Cardiac muscle cell (in vitro differentiated cells and primary cell): Measurements from ENCODE around the gene FBXO8. TPM values are rescaled to one million over a fixed set of nuclear protein-coding genes. Genes with fewer than 3 reads are reported as not detected.

Experiments
- DNase-seq, 2 donors: peaks; one replicate each; pipeline versions ENCODE4 v3.0.0 to v3.0.0-alpha.2; 2010 to 2017; ENCODE audit warnings: low read depth in 1 of 2, low spot score in 1 of 2
- H3K27ac ChIP-seq: fragments of 200-600 bp; sonication (generic); 2 replicates; pipeline ENCODE4 v1.5.1; 2016
- H3K27me3 ChIP-seq: fragments of 200-600 bp; sonication (generic); 2 replicates; pipeline ENCODE4 v1.6.0; 2016; ENCODE audit warnings: control low read depth
- H3K36me3 ChIP-seq: fragments of 200-600 bp; sonication (generic); 2 replicates; pipeline ENCODE4 v1.5.1; 2016; ENCODE audit warnings: control low read depth
- H3K4me1 ChIP-seq: fragments of 200-600 bp; sonication (generic); 2 replicates; pipeline ENCODE4 v1.8.1; 2017; ENCODE audit warnings: low read depth, mild to moderate bottlenecking, mixed run types
- H3K4me3 ChIP-seq: fragments of 200-600 bp; sonication (generic); 2 replicates; pipeline ENCODE4 v1.5.1; 2016; ENCODE audit warnings: mild to moderate bottlenecking
- H3K9me3 ChIP-seq: fragments of 200-600 bp; sonication (generic); 2 replicates; pipeline ENCODE4 v1.5.1; 2017; ENCODE audit warnings: low read depth, mild to moderate bottlenecking, control low read depth
- polyA plus RNA-seq: library from polyadenylated mRNA; unstranded; fragments of >200 nt; fragmentation: Nextera tagmentation; extraction: Ambion mirVana; gene quantifications from 2 replicates; pipeline ENCODE4 v1.2.1, GENCODE V29; 2016
- total RNA-seq: library from RNA; depleted of rRNA; stranded (reverse); fragments of >200 nt; gene quantifications from 2 replicates; pipeline ENCODE4 v1.2.3, GENCODE V29; 2016
- TF ChIP-seq, protein P1 (sequence below): IDR thresholded peaks from 2 replicates; pipeline ENCODE4 v1.5.1; 2012; ENCODE audit warnings: low read depth, mild to moderate bottlenecking, low read length

Gene FBXO8
- total and polyA plus RNA-seq, 2 experiments from 2014 or later = 17.5 to 23.5 TPM

DNA sequence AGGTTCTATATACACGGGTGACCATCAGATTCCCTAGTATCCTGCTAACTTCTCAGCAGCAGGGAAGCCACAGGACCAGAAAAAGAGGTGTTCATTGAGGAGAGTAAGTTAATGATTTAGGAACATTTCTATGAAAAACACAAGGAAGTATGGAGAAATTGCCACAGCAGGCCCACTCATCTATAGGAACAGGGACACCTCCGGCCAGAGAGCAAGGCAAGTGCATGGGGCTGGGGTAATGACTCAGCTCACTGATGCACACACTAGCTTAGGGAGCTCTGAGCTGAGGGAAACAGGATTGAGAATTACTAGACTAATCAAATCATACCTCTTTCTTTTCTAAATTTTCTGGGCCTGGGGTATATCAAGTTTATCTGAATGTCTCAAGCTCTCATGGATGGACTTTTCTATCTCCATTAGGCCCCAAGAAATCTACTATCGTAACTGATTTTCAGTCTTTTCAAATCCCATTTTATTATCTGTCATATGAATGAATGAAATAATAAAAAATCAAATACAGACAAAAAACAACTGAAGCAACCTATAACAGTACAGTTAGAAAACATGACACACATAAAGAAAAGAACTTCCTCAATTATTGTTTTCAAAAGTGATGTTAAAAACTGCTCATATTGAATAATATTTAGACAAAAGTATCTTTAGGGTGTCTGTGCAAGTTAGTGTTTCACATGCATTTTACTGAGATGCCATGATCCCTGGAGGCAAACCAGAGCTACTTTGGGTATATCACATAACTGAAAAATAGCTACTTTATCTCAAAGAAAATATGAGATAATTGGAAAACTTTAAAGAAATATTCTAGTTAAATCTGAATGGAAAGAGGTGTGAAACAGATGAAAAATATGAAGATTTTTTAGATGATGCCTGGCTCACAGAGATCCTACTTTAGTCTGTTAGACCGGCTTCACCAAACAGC lies 89.8 kb downstream of the FBXO8 start:
- H3K27me3 ChIP-seq = no peaks in the 10 kb centered on the region
- H3K4me1 ChIP-seq = no peaks in the 10 kb centered on the region
- no peak overlapping the region for H3K27ac ChIP-seq
- no peaks in the 10 kb centered on the region for H3K9me3 ChIP-seq
- TF ChIP-seq, protein P1, sequence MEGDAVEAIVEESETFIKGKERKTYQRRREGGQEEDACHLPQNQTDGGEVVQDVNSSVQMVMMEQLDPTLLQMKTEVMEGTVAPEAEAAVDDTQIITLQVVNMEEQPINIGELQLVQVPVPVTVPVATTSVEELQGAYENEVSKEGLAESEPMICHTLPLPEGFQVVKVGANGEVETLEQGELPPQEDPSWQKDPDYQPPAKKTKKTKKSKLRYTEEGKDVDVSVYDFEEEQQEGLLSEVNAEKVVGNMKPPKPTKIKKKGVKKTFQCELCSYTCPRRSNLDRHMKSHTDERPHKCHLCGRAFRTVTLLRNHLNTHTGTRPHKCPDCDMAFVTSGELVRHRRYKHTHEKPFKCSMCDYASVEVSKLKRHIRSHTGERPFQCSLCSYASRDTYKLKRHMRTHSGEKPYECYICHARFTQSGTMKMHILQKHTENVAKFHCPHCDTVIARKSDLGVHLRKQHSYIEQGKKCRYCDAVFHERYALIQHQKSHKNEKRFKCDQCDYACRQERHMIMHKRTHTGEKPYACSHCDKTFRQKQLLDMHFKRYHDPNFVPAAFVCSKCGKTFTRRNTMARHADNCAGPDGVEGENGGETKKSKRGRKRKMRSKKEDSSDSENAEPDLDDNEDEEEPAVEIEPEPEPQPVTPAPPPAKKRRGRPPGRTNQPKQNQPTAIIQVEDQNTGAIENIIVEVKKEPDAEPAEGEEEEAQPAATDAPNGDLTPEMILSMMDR = no peak
- no peak for DNase-seq
- H3K4me3 ChIP-seq = no peak overlapping the region
- no peaks in the 10 kb centered on the region for H3K36me3 ChIP-seq

DNA sequence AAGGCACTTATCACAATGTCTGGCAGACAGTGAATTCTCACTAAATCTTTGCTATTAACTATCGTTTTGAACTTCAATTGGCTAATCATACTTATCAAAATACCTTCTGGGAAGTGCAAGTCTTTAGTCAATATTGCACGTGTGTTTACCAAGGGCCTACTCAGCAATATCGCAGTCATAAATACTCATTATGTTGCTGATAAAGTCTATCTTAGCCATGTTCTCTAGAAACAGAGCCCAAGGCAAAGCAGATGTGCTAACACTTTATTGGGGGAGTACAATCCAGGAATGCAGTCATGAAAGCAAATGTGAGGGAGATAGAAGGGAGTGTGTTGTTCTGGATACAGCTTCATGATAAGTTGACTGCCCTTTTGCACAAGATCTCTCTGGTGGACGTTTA lies 90.5 kb downstream of the FBXO8 start:
- Histone ChIP-seq H3K9me3 (no peaks in the 10 kb centered on the region), H3K27me3 (no peaks in the 10 kb centered on the region), H3K27ac (no peak overlapping the region), H3K36me3 (no peaks in the 10 kb centered on the region), H3K4me3 (no peak overlapping the region), H3K4me1 (no peaks in the 10 kb centered on the region)
- TF ChIP-seq, protein P1 = no peak
- no peak for DNase-seq

DNA sequence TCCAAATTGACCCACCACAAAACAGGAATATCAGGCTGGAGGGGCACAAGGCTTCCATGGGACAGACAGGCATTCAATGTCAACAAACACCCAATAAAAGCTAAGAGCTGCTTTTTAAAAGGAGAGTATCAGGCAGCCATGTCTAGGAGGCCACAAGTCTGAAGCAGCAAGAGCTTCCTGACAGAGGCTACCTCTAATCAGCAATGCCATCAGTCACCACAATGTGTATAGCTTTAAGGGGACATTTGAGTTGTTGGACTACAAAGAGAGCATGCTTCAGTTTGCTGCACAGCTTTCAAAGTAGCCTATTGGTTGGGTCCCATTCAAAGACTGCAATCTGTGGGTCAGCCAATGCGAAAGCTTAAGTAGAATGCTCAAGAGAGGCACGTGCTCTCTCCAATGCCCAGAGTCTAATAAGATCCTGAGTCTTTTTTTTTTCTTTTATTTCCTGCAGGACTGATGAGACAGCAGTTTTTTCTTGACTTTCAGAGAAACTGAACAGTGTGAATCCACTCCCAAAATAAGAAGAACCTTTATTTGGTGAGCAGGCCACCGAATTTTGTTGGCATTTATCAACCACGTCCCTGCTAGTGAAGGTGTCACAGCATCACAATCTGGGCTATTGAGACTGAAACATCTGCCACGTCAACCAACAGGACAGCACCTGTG lies 92.5 kb downstream of the FBXO8 start:
- DNase-seq = no peak
- TF ChIP-seq, protein P1 = no peak
- H3K9me3 ChIP-seq = no peaks in the 10 kb centered on the region
- no peaks in the 10 kb centered on the region for H3K4me1 ChIP-seq
- no peaks in the 10 kb centered on the region for H3K36me3 ChIP-seq
- H3K27ac ChIP-seq = no peak overlapping the region
- no peaks in the 10 kb centered on the region for H3K27me3 ChIP-seq
- H3K4me3 ChIP-seq = no peak overlapping the region

DNA sequence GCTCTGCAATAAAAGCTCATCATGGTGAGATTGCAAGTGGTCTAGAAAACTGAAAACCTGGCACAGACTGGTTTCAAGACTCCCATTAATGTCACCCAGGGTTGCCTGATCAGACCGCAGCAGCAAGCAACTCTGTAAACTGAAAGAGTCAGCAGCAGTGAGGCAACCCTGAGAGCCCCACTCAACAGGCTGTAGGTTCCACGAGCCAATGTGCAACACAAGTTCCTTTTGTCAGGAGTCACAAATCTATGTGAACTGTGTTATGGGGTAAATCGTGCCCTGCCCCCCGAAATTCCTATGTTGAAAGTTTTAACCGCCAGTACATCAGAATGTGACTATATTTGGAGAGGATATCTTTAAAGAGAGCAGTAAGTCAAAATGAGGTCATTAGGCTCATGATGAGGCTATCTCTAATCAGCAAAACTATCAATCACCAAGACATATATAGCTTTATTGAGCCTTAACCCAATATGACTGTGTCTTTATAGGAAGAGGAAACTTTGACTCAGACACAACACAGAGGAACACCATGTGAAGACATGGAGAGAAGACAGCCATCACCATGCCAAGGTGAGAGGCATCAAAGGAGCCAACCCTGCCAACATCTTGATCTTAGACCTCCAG lies 94.0 kb downstream of the FBXO8 start:
- H3K4me1 ChIP-seq = no peaks in the 10 kb centered on the region
- no peak overlapping the region for H3K27ac ChIP-seq
- H3K27me3 ChIP-seq = no peaks in the 10 kb centered on the region
- no peaks in the 10 kb centered on the region for H3K9me3 ChIP-seq
- DNase-seq = no peak
- H3K36me3 ChIP-seq = no peaks in the 10 kb centered on the region
- no peak overlapping the region for H3K4me3 ChIP-seq
- TF ChIP-seq, protein P1 = no peak

Other genes starting within 250 kb of the FBXO8 start
- 13.3 and 23.6 TPM in 2 replicates for gene CEP44, start 244 bp upstream of the FBXO8 start, total RNA-seq
- gene CEP44, start 244 bp upstream of the FBXO8 start, polyA plus RNA-seq = 7.1 and 20.1 TPM in 2 replicates
- 0.51 and 1.7 TPM in 2 replicates for gene HPGD, start 238.8 kb upstream of the FBXO8 start, total RNA-seq
- gene HPGD, start 238.8 kb upstream of the FBXO8 start, polyA plus RNA-seq = 0.15 and 1.1 TPM in 2 replicates